Measurements from ENCODE around the gene TMEM178A.

GRCh38 chr2:39629646-39630045 lies 36.1 kb upstream of the TMEM178A start:
- TF ChIP-seq CTCF (IDR thresholded peaks at IDR 0.05): no peak
- no peak for TF ChIP-seq POLR2A (IDR thresholded peaks at IDR 0.05)

Data from lower leg skin (tissue), 3 donors.